ENCODE results near the gene MCTP1.

DNA sequence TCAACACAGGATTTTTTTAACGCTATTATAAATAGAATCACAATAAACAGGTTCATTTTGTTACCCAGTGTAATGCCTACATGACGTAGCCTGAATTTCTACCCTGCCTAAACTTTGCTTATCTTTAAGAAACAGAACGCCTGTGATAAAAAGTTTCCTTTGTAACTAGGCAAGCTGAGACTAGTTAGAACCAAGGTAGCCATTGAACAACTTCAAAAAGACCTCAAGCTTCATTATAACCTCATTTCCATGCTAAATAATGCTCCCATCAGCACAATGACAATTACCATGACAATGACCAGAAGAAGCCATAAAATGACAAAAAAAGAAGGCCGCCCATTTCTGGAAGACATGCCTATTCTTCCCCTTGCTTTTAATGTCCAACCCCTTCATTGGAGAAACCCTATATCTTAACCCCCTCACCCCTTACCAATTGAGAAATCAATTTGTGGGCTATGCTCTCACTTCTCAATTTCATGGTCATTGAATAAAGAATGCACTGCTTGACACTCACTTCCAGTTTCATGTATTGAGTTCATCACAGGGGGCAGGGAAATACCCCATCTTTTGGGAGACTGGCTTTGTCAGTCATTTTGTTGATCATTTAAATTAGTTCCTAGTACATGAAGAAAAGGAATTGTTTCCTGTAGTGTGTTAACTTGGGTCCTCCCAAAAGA, 276.8 kb downstream of the MCTP1 start:
- TF ChIP-seq TOX (CRISPR knock-in tag; IDR thresholded peaks at IDR 0.05; ENCODE audit: borderline replicate concordance) (no peak), GLIS3 (CRISPR knock-in tag; IDR thresholded peaks at IDR 0.05) (no peak), PPARA (CRISPR knock-in tag; IDR thresholded peaks at IDR 0.05; ENCODE audit: borderline replicate concordance) (no peak), ARNTL (CRISPR knock-in tag; IDR thresholded peaks at IDR 0.05; ENCODE audit: borderline replicate concordance, low read depth) (no peak), ZFP3 (CRISPR knock-in tag; IDR thresholded peaks at IDR 0.05) (no peak), OSR1 (CRISPR knock-in tag; IDR thresholded peaks at IDR 0.05) (no peak), ESRRG (CRISPR knock-in tag; IDR thresholded peaks at IDR 0.05) (no peak), ZC3H10 (CRISPR knock-in tag; IDR thresholded peaks at IDR 0.05) (no peak)

Data from SK-N-SH treated with all-trans-retinoic acid at 6 μM for 48 hours (cell line).